ENCODE data around the gene PANK2. TPM values are rescaled to one million over a fixed set of nuclear protein-coding genes. Genes with fewer than 3 reads are reported as not detected.
A peak's percentile ranks its signal among the peaks of the same experiment; 100 is the strongest.
"Not testable (repeated sequence)": the region's sequence is repeated elsewhere in the genome, so short reads cannot be mapped to it uniquely, and the experiment has no call there.

Gene PANK2
- total and polyA plus RNA-seq, 4 experiments from 2014 or later, result 48.5 to 80.5 (median 62.9) TPM

GRCh38 chr20:3890999-3891929, 2.1 kb downstream of the PANK2 start:
- Mint-ChIP-seq H3K27me3 (no peaks in the 10 kb centered on the region), H3K4me3 (peak overlapping the region; percentile 94 to 100 (median 98)), H3K9me3 (peaks cover 0 to 2% (median 0%) of the 10 kb centered on the region in 8 donors), H3K27ac (peak overlapping the region; percentile 81 to 98 (median 96)), H3K4me1 (peaks cover 42 to 83% (median 62%) of the 10 kb centered on the region in 4 donors), H3K36me3 (peaks cover 14 to 40% of the 10 kb centered on the region in 2 donors)
- intact Hi-C loops (cut with micrococcal nuclease), result no loop called here
- H3K27ac ChIP-seq (ENCODE audit: low read depth, low read length), result peak overlapping the region; percentile 30
- H3K4me1 ChIP-seq (ENCODE audit: insufficient read depth, low read length), result peaks cover 68% of the 10 kb centered on the region
- no peak for DNase-seq
- H3K27me3 ChIP-seq (ENCODE audit: insufficient read depth, low read length), result no peaks in the 10 kb centered on the region
- H3K36me3 ChIP-seq (ENCODE audit: insufficient read depth, low read length), result no peaks in the 10 kb centered on the region
- ChIA-PET POLR2A (ENCODE audit: partially characterized antibody) (interaction anchor here (0.6 to 4.1 kb wide), 9 partner anchors 10 to 1118 kb away, joined by 3 to 16 read pairs (median 5); partner anchors contain the start of gene CENPB), CTCF (ENCODE audit: partially characterized antibody) (interaction anchor here (0.9 to 1.7 kb wide), 2 partner anchors 100 to 194 kb away, joined by 3 to 8 read pairs; no protein-coding TSS in a partner anchor)
- no peaks in the 10 kb centered on the region for H3K9me3 ChIP-seq (ENCODE audit: control insufficient read depth in 1 of 2, low read length in 2 of 2)
- H3K4me3 ChIP-seq (ENCODE audit: low read length in 2 of 2), result peak overlapping the region; percentile 96 to 98

DNA sequence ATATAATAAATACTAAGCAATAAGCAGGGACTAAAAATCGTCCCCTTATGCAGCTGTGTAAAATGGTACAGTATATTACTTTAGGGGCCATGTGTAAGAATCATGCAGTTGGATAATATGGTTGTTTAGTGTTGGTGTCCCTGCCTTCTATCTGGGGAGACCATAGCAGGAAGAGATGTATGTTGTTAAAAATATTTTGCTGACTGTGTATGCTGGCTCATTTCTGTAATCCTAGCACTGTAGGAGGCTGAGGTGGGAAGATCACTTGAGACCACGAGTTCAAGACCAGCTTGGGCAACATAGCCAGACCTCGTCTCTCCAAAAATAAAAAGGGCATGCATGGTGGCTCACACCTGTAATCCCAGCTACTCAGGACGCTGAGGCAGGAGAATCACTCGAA, 5.6 kb downstream of the PANK2 start:
- H3K4me1 ChIP-seq (ENCODE audit: insufficient read depth, low read length), result peaks cover 92% of the 10 kb centered on the region
- H3K27ac ChIP-seq (ENCODE audit: low read depth, low read length), result no peak overlapping the region
- Mint-ChIP-seq H3K27ac (peak overlapping the region in 6 of 7 donors; percentile 3 to 89 (median 68)), H3K9me3 (no peaks in the 10 kb centered on the region), H3K36me3 (peaks cover 20 to 39% of the 10 kb centered on the region in 2 donors), H3K27me3 (no peaks in the 10 kb centered on the region), H3K4me3 (peak overlapping the region; percentile 32 to 68 (median 62)), H3K4me1 (peaks cover 50 to 94% (median 71%) of the 10 kb centered on the region in 4 donors)
- POLR2A ChIA-PET (ENCODE audit: partially characterized antibody), result no interaction called here
- no peaks in the 10 kb centered on the region for H3K27me3 ChIP-seq (ENCODE audit: insufficient read depth, low read length)
- intact Hi-C loops (cut with micrococcal nuclease), result no loop called here
- H3K4me3 ChIP-seq (ENCODE audit: low read length in 2 of 2), result no peak overlapping the region
- no peaks in the 10 kb centered on the region for H3K36me3 ChIP-seq (ENCODE audit: insufficient read depth, low read length)
- CTCF ChIA-PET (ENCODE audit: partially characterized antibody), result interaction anchor here (0.6 to 1.7 kb wide), 4 partner anchors 9 to 191 kb away, joined by 3 to 8 read pairs (median 5); no protein-coding TSS in a partner anchor
- DNase-seq, result no peak
- H3K9me3 ChIP-seq (ENCODE audit: control insufficient read depth in 1 of 2, low read length in 2 of 2), result no peaks in the 10 kb centered on the region

GRCh38 chr20:3896302-3896701, 7.1 kb downstream of the PANK2 start:
- no peak overlapping the region for H3K4me3 ChIP-seq (ENCODE audit: low read length in 2 of 2)
- CTCF ChIA-PET (ENCODE audit: partially characterized antibody), result interaction anchor here (1.7 kb wide), 1 partner anchor 189 kb away, joined by 7 read pairs; no protein-coding TSS in a partner anchor
- intact Hi-C loops (cut with micrococcal nuclease), result no loop called here

GRCh38 chr20:3896853-3897583, 7.8 kb downstream of the PANK2 start:
- intact Hi-C loops (cut with micrococcal nuclease), result no loop called here
- H3K27ac ChIP-seq (ENCODE audit: low read depth, low read length), result no peak overlapping the region
- H3K4me3 ChIP-seq (ENCODE audit: low read length in 2 of 2), result no peak overlapping the region
- H3K36me3 Mint-ChIP-seq, result peaks cover 16 to 24% of the 10 kb centered on the region in 2 donors
- H3K27ac Mint-ChIP-seq, result peak overlapping the region; percentile 65 to 89 (median 78)
- POLR2A ChIA-PET (ENCODE audit: partially characterized antibody), result interaction anchor here (2.3 kb wide), 1 partner anchor 9 kb away, joined by 11 read pairs; no protein-coding TSS in a partner anchor
- peak overlapping the region; percentile 26 to 86 (median 69) for H3K4me3 Mint-ChIP-seq
- no peaks in the 10 kb centered on the region for H3K27me3 Mint-ChIP-seq
- no peaks in the 10 kb centered on the region for H3K9me3 Mint-ChIP-seq
- peaks cover 95% of the 10 kb centered on the region for H3K4me1 ChIP-seq (ENCODE audit: insufficient read depth, low read length)
- peaks cover 53 to 93% (median 73%) of the 10 kb centered on the region in 4 donors for H3K4me1 Mint-ChIP-seq
- no peaks in the 10 kb centered on the region for H3K27me3 ChIP-seq (ENCODE audit: insufficient read depth, low read length)
- H3K9me3 ChIP-seq (ENCODE audit: control insufficient read depth in 1 of 2, low read length in 2 of 2), result no peaks in the 10 kb centered on the region
- no peaks in the 10 kb centered on the region for H3K36me3 ChIP-seq (ENCODE audit: insufficient read depth, low read length)
- CTCF ChIA-PET (ENCODE audit: partially characterized antibody), result interaction anchor here (0.9 kb wide), 1 partner anchor 194 kb away, joined by 3 read pairs; no protein-coding TSS in a partner anchor
- no peak for DNase-seq

More at GRCh38 chr20:3896302-3896701, 7.1 kb downstream of the PANK2 start:
- peak overlapping the region in 6 of 8 donors; percentile 22 to 86 (median 54) for H3K4me3 Mint-ChIP-seq
- Histone ChIP-seq H3K36me3 (ENCODE audit: insufficient read depth, low read length) (no peaks in the 10 kb centered on the region), H3K9me3 (ENCODE audit: control insufficient read depth in 1 of 2, low read length in 2 of 2) (no peaks in the 10 kb centered on the region), H3K27me3 (ENCODE audit: insufficient read depth, low read length) (no peaks in the 10 kb centered on the region), H3K27ac (ENCODE audit: low read depth, low read length) (no peak overlapping the region), H3K4me1 (ENCODE audit: insufficient read depth, low read length) (peaks cover 95% of the 10 kb centered on the region)
- no peaks in the 10 kb centered on the region for H3K27me3 Mint-ChIP-seq
- peak overlapping the region in 6 of 7 donors; percentile 21 to 86 (median 70) for H3K27ac Mint-ChIP-seq
- DNase-seq, result no peak
- H3K4me1 Mint-ChIP-seq, result peaks cover 53 to 93% (median 73%) of the 10 kb centered on the region in 4 donors
- peaks cover 16 to 30% of the 10 kb centered on the region in 2 donors for H3K36me3 Mint-ChIP-seq
- POLR2A ChIA-PET (ENCODE audit: partially characterized antibody), result interaction anchor here (2.3 kb wide), 1 partner anchor 10 kb away, joined by 11 read pairs; no protein-coding TSS in a partner anchor
- H3K9me3 Mint-ChIP-seq, result no peaks in the 10 kb centered on the region

GRCh38 chr20:3898181-3898580, 9.0 kb downstream of the PANK2 start:
- H3K27me3 ChIP-seq (ENCODE audit: insufficient read depth, low read length); POLR2A ChIA-PET (ENCODE audit: partially characterized antibody); H3K27ac ChIP-seq (ENCODE audit: low read depth, low read length); H3K9me3 Mint-ChIP-seq; H3K27me3 Mint-ChIP-seq; H3K9me3 ChIP-seq (ENCODE audit: control insufficient read depth in 1 of 2, low read length in 2 of 2); DNase-seq; intact Hi-C loops (cut with micrococcal nuclease); H3K4me3 ChIP-seq (ENCODE audit: low read length in 2 of 2); H3K36me3 ChIP-seq (ENCODE audit: insufficient read depth, low read length): not testable (repeated sequence)
- CTCF ChIA-PET (ENCODE audit: partially characterized antibody), result interaction anchor here (0.9 kb wide), 1 partner anchor 193 kb away, joined by 3 read pairs; no protein-coding TSS in a partner anchor
- peaks cover 52 to 92% (median 72%) of the 10 kb centered on the region in 4 donors for H3K4me1 Mint-ChIP-seq
- peaks cover 16 to 19% of the 10 kb centered on the region in 2 donors for H3K36me3 Mint-ChIP-seq
- H3K4me1 ChIP-seq (ENCODE audit: insufficient read depth, low read length), result peaks cover 95% of the 10 kb centered on the region
- H3K4me3 Mint-ChIP-seq, result peak overlapping the region in 3 of 8 donors; percentile 35 to 63 (median 40)
- peak overlapping the region in 2 of 7 donors; percentile 32 to 64 for H3K27ac Mint-ChIP-seq

GRCh38 chr20:3898639-3899038, 9.5 kb downstream of the PANK2 start:
- Mint-ChIP-seq H3K4me3 (peak overlapping the region in 7 of 8 donors; percentile 5 to 63 (median 35)), H3K9me3 (peaks cover 0 to 2% (median 0%) of the 10 kb centered on the region in 8 donors)

More at GRCh38 chr20:3898639-3899038, 9.5 kb downstream of the PANK2 start:
- Histone ChIP-seq H3K27ac (ENCODE audit: low read depth, low read length) (no peak overlapping the region), H3K36me3 (ENCODE audit: insufficient read depth, low read length) (no peaks in the 10 kb centered on the region), H3K4me1 (ENCODE audit: insufficient read depth, low read length) (peaks cover 95% of the 10 kb centered on the region), H3K4me3 (ENCODE audit: low read length in 2 of 2) (no peak overlapping the region), H3K27me3 (ENCODE audit: insufficient read depth, low read length) (no peaks in the 10 kb centered on the region), H3K9me3 (ENCODE audit: control insufficient read depth in 1 of 2, low read length in 2 of 2) (no peaks in the 10 kb centered on the region)
- POLR2A ChIA-PET (ENCODE audit: partially characterized antibody), result no interaction called here
- no peak for DNase-seq
- peak overlapping the region; percentile 29 to 80 (median 48) for H3K27ac Mint-ChIP-seq
- peaks cover 13 to 17% of the 10 kb centered on the region in 2 donors for H3K36me3 Mint-ChIP-seq
- intact Hi-C loops (cut with micrococcal nuclease), result no loop called here
- CTCF ChIA-PET (ENCODE audit: partially characterized antibody), result no interaction called here
- no peaks in the 10 kb centered on the region for H3K27me3 Mint-ChIP-seq
- peaks cover 48 to 92% (median 69%) of the 10 kb centered on the region in 4 donors for H3K4me1 Mint-ChIP-seq

Data from CD4-positive, alpha-beta memory T cell (primary cell).